NT2/D1 (cell line): ENCODE data around the gene TTC3.

Source experiments
- SUZ12 ChIP-seq: IDR thresholded peaks from 2 replicates; pipeline ENCODE4 v1.6.1; 2011; ENCODE audit not compliant: insufficient read length, insufficient read depth; ENCODE audit errors: extremely low read depth
- YY1 ChIP-seq: IDR thresholded peaks from 2 replicates; pipeline ENCODE4 v1.6.1; 2011; ENCODE audit not compliant: insufficient read length, insufficient read depth

GRCh38 chr21:37082856-37083528 lies 9.9 kb downstream of the TTC3 start:
- TF ChIP-seq SUZ12 (no peak), YY1 (no peak)
